Measurements from ENCODE around the gene RASSF5. TPM values are rescaled to one million over a fixed set of nuclear protein-coding genes. Genes with fewer than 3 reads are reported as not detected.

RASSF5 gene
- total RNA-seq, 1 experiment from 2014 or later, result 4.1 TPM

DNA sequence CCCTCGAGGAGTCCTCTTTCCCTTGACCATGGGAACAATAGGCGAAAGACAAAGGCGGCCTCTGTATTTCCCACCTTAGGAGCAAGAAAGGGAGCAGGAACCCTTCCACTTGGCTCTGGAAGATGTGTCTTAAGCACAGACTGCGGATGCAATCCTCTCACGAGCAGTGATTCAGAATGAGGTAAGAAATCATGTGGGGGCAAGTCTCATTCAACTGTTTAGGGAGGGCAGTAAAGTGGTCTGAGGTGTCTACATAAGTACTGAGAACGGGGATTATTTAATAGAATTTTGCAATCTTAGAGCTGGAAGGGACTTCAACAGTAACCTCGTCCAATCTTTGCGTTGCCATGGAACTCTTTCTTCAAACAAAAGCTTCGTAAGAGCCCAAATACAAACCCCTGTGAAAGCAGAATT, 126.4 kb downstream of the RASSF5 start:
- DNase-seq (ENCODE audit: low read depth), result peak; percentile 74

- DNase-seq (ENCODE audit: low read depth), result peak; percentile 93
Observed at GRCh38 chr1:206634365-206635079, 127.2 kb downstream of the RASSF5 start.

DNA sequence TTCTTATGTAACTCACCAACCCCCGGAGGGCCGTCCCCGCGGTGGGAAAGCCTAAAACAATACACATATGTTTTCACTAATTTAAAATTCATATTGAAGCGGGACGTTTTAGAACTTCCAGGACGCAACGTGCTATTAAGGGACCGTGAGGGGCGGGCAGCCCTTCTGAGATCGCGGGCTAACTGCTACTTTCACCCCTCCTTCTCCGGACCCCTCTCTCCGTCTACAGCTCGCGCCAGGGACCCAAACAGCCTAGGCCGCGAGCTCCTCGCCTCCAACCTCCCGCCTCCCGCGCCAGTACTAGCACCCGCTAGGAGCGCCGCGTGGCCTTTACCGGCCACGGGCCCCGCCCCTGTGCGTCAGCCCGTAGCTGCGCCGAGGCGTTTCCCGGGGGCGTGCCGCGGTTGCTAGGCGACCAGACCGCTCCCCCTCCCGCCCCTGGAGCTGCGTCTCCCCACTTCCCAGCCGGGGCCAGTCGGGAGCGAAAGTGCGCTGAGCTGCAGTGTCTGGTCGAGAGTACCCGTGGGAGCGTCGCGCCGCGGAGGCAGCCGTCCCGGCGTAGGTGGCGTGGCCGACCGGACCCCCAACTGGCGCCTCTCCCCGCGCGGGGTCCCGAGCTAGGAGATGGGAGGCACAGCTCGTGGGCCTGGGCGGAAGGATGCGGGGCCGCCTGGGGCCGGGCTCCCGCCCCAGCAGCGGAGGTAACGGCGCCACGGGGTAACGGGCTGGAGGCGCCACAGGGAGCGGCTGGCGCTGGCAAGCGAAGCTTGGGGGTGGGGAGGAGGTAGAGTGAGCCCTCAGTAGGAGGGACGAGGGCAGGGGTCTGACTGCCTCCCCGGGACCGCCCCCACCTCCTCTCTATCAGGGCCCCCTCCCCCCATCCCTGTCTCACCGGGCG, 128.0 kb downstream of the RASSF5 start, which contains the start of gene DYRK3:
DYRK3 (plus strand) TSS at position 457 of the 898 bp plus-strand sequence; CDS start at position 625, 168 bp downstream.
- DNase-seq (ENCODE audit: low read depth), result peak; percentile 93

- peak; percentile 35 for DNase-seq (ENCODE audit: low read depth)
Observed at GRCh38 chr1:206635978-206636345, 128.6 kb downstream of the RASSF5 start.

DNA sequence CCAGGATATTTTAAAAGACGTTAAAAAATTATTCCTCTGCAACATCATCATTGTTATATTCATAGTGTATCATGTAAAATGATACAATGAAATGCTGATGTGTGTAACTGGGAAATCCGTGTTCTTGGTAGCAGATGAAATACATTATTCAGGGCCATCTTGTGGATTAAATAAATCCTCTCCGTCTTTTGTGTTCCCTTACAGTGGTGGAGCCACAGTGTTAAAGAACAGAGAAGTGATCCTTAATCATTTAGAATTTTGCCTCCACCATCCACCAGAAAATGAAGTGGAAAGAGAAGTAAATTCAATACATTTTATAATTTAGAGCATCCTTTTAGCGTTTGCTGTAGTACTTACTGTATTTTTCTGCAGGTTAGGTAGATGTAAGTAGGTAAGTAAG, 129.3 kb downstream of the RASSF5 start:
- no peak for DNase-seq (ENCODE audit: low read depth)

DNA sequence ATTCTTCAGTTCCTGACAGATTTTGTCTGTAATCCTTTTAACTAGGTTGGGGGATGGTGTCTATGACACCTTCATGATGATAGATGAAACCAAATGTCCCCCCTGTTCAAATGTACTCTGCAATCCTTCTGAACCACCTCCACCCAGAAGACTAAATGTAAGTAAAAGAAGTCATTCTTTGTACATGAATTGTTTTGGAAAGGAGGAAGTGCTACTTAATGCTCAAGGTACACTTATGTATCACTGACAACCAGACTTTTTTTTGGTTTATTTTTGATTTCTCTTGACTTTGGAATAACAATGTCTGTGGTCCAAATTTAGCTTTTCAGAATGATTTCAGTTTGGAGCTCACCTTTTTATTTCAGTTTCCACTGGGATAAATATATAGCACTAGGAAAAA, 130.3 kb downstream of the RASSF5 start:
- DNase-seq (ENCODE audit: low read depth), result no peak

Other genes with a start within 250 kb of the RASSF5 start
- gene IKBKE, start 37.1 kb upstream of the RASSF5 start, total RNA-seq (2014; rRNA removed; shearing (Covaris generic)), result 7.6 and 12.2 TPM in 2 replicates
- gene EIF2D, start 104.9 kb downstream of the RASSF5 start, total RNA-seq (2014; rRNA removed; shearing (Covaris generic)), result 34.7 and 39.0 TPM in 2 replicates
- 21.9 and 22.3 TPM in 2 replicates for gene DYRK3, start 128.0 kb downstream of the RASSF5 start, total RNA-seq (2014; rRNA removed; shearing (Covaris generic))
- gene MAPKAPK2, start 177.4 kb downstream of the RASSF5 start, total RNA-seq (2014; rRNA removed; shearing (Covaris generic)), result 28.8 and 55.8 TPM in 2 replicates